Measurements from ENCODE around the gene PRAMEF27.
"Not testable (repeated sequence)": the region's sequence is repeated elsewhere in the genome, so short reads cannot be mapped to it uniquely, and the experiment has no call there.

Gene PRAMEF27

GRCh38 chr1:13056475-13056874 lies at the start of gene PRAMEF27:
Gene PRAMEF27, minus strand, starts transcription at chr1:13056575. Its CDS starts 2,916 bp downstream, at chr1:13053659.
- H3K36me3 Mint-ChIP-seq; ATAC-seq; H3K4me3 Mint-ChIP-seq; H3K27ac Mint-ChIP-seq; H3K9me3 Mint-ChIP-seq; H3K4me1 Mint-ChIP-seq; DNase-seq (ENCODE audit: low spot score in 2 of 2): not testable (repeated sequence)

DNA sequence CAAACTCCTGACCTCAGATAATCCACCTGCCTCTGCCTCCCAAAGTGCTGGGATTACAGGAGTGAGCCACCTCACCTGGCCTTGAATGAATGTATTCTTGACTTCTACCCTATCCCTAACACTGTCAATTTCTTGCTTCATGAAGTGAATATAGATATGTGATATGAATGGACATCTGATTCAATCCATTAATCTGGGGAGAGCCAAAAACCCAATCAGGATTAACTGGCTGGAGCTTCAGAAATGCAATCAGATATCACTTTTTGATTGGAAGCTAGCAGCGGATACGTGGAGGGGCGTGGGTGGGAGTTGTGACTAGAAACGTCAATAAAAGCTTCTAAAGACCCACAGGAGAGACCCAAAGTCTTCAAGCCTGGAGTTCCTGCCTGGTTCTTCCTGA lies 14.1 kb upstream of the PRAMEF27 start, which contains the start of gene PRAMEF25:
Gene PRAMEF25, plus strand, starts transcription at position 301 of the 400 bp plus-strand sequence. CDS start 2,920 bp downstream, outside the sequence.
- H3K4me3 Mint-ChIP-seq; H3K27ac Mint-ChIP-seq; H3K9me3 Mint-ChIP-seq; H3K4me1 Mint-ChIP-seq; H3K36me3 Mint-ChIP-seq; ATAC-seq; DNase-seq (ENCODE audit: low spot score in 2 of 2): not testable (repeated sequence)

- DNase-seq (ENCODE audit: low spot score in 2 of 2); H3K4me3 Mint-ChIP-seq; H3K27ac Mint-ChIP-seq; H3K9me3 Mint-ChIP-seq; H3K36me3 Mint-ChIP-seq; H3K4me1 Mint-ChIP-seq; ATAC-seq: not testable (repeated sequence)
Observed at GRCh38 chr1:13019846-13020245, 36.5 kb downstream of the PRAMEF27 start.

- DNase-seq (ENCODE audit: low spot score in 2 of 2); H3K4me3 Mint-ChIP-seq; H3K36me3 Mint-ChIP-seq; H3K4me1 Mint-ChIP-seq; ATAC-seq; H3K27ac Mint-ChIP-seq; H3K9me3 Mint-ChIP-seq: not testable (repeated sequence)
Observed at GRCh38 chr1:13011932-13012331, 44.4 kb downstream of the PRAMEF27 start.

DNA sequence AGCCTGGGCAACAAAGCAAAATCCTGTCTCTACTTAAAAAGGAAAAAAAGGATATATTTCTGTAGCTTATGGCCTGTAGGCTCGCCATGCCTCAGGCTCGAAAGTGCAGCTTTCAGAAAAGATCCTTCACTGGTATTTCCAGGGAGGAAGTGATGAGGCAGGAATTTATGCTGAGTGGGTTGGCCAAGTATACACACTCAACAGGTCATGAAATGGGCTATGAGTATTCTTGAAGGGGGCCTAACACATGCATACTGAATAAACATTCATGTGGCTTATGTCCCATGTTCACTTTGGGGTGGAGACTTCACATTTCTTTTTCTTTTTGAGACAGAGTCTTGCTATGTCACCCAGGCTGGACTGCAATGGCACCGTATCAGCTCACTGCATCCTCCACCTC lies 47.0 kb downstream of the PRAMEF27 start:
- H3K27ac Mint-ChIP-seq; H3K36me3 Mint-ChIP-seq; ATAC-seq; H3K4me1 Mint-ChIP-seq; H3K4me3 Mint-ChIP-seq; DNase-seq (ENCODE audit: low spot score in 2 of 2); H3K9me3 Mint-ChIP-seq: not testable (repeated sequence)

DNA sequence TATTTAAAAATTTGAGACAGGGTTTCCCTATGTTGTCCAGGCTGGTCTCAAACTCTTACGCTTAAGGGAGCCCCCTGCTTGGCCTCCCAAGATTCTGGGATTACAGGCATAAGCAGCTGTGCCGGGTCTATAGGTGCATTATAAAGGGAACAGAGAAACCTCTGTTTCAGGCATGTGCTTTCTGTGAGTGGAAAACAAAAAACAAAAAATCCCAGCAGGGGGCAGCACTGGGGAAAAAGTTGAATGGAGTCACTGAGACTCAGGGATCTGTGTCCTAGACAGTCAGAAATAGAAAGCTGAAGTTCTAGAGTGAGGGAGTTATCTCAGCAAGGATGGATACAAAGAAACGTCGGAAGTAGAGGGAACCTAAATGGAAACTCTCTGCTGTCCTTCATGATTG lies 50.6 kb downstream of the PRAMEF27 start:
- ATAC-seq; H3K9me3 Mint-ChIP-seq; H3K27ac Mint-ChIP-seq; H3K4me3 Mint-ChIP-seq; DNase-seq (ENCODE audit: low spot score in 2 of 2); H3K4me1 Mint-ChIP-seq; H3K36me3 Mint-ChIP-seq: not testable (repeated sequence)
